GM12873 (cell line): ENCODE results near the gene PALMD.

Source experiments
- CTCF ChIP-seq: IDR thresholded peaks from 2 replicates; pipeline ENCODE4 v1.5.1; 2012; ENCODE audit warnings: low read depth, mild to moderate bottlenecking, moderate library complexity, low read length, control low read depth; ENCODE audit not compliant: insufficient read depth; ENCODE audit errors: missing control alignments

The PALMD gene

GRCh38 chr1:99635664-99636063 lies 10.2 kb upstream of the PALMD start:
- TF ChIP-seq CTCF = no peak

GRCh38 chr1:99636647-99637175 lies 9.2 kb upstream of the PALMD start:
- TF ChIP-seq CTCF = no peak

- TF ChIP-seq CTCF = no peak
Observed at GRCh38 chr1:99638853-99639252, 7.1 kb upstream of the PALMD start.

- TF ChIP-seq CTCF = no peak
Observed at GRCh38 chr1:99639408-99639807, 6.5 kb upstream of the PALMD start.

GRCh38 chr1:99639945-99640344 lies 6.0 kb upstream of the PALMD start:
- no peak for TF ChIP-seq CTCF

- TF ChIP-seq CTCF = no peak
Observed at GRCh38 chr1:99640672-99641071, 5.2 kb upstream of the PALMD start.

- TF ChIP-seq CTCF = no peak
Observed at GRCh38 chr1:99641558-99641957, 4.4 kb upstream of the PALMD start.
